Mesenteric fat pad (tissue), 1 donor: ENCODE data around the gene APMAP. TPM values are rescaled to one million over a fixed set of nuclear protein-coding genes. Genes with fewer than 3 reads are reported as not detected.

Source experiments
- DNase-seq: peaks from one replicate; pipeline ENCODE4 v3.0.0-alpha.2; 2020; ENCODE audit warnings: low spot score
- total RNA-seq: library from RNA; stranded (reverse); fragmentation: NEBNext Ultra II Directional; extraction: Animal tissue kit (Norgen Biotek cat#: 25700); gene quantifications from one replicate; pipeline ENCODE4 v1.2.1, GENCODE V29; 2021
- donor health status: DM: yes; HTN: yes; CAD: no.

The APMAP gene
- total RNA-seq, 1 donor from 2014 or later, result 166 TPM

DNA sequence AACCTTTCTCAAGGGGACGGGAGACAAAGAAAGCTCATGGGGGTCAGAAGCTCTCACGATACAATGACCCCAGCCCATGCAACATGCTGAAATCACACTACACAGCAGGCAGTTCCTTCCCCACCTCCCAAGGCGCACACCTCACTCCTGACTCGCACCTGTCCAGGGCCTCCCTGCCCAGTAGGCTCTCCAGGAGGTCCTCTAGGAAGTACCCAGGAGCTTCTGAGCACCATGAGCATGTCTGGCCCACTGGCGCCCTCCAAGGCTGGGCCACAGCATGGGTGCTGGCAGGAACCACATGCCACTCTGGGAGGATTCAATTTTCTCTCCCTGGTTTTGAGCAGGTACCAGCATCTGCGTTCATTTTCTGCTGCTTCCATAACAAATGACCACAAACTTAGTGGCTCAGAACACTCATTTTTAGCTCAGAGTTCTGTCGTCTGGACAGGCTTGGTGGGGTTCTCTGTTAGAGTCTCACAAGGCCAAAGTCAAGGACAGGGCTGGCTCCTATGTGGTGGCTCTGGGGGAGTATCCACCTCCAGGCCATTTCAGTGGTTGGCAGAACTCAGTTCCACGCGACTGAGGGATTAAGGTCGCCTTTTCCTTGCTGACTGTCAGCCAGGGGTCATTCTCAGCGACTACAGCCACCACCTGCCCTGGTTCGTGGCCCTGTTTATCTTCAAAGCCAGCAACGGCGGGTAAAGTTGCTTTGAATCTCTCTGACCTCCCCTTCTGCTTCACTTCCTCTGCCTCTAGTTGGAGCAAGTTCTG, 32.7 kb upstream of the APMAP start:
- DNase-seq, result peak; percentile 45

DNA sequence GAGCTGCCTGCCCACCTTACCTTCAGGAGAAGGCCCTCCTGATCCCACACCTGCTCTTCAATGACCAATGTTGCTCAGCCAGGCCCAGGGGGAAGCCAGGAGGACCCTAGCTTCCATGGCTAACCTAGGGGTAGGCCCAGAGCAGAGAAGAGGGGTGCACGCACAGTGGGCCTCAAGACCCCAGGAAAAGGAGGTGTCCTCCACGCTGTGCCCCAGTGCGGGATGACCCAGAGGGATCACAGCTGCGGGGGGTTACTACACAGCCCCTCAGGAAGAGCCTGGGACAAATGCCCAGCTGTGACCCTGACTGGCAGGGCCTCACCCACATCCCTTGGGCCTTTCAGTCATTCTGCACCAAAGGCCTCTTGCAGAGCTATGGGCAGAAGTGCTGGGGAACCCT, 31.6 kb upstream of the APMAP start:
- peak; percentile 47 for DNase-seq

- DNase-seq, result peak; percentile 75
Measured at GRCh38 chr20:25023356-25023755, 30.8 kb upstream of the APMAP start.

DNA sequence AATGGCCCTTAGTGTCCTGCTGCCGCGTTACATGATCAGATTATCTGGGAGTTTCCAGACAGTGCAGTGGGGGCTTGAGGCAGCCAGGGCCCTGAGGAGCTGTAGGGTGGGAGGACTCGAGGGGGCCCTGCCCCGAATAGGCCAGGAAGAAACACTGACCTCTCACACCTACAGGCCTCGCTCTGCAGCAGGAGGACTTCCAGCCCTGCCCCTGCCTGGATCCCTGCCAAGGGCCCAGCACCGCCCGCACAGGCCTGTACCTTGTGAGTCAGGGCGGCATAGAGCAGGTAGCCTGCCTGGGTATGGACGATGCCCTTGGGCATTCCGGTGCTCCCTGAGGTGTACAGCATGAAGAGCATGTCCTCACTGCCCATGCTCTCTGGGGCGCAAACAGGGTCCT, 30.1 kb upstream of the APMAP start:
- peak; percentile 90 for DNase-seq

GRCh38 chr20:25021336-25021735, 28.8 kb upstream of the APMAP start:
- DNase-seq, result peak; percentile 72

DNA sequence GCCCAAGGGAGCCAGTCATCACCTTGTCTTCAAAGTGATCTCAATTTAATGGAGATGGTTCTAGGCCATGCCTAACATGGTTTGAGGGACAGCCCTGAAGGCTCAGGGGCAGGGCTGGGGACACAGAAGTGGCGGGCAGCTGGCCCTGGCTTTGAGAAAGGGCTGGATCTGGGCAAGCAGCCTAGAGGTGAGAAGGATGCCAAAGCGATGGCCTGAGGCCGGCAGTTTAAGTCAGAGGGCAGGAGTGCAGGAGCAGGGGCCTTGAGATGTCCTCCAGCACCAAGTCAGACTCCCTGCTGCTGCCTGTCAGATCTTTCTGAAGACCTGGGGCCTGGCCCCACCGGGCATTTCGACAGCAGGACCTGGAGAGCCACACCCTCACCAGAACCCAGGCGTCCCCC, 28.4 kb upstream of the APMAP start:
- peak; percentile 69 for DNase-seq

DNA sequence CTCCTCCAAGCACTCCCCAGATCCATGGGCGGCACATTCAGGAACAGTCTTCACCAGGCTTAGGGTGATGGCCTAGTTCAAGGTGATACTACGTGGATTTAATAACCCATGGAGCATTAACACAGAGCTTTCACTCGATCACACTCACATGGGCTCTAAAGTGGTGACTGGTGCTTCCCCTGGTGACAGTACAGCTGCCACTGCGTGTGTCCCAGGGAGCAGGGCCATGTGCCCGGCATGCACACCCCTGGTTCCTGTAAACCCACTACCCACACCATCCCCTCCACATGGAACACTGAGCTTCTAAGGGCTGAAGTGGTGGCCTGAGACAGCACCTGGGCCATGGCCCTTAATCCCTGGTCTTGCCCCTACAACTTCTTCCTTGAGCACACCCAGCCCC, 27.8 kb upstream of the APMAP start:
- peak; percentile 41 for DNase-seq

DNA sequence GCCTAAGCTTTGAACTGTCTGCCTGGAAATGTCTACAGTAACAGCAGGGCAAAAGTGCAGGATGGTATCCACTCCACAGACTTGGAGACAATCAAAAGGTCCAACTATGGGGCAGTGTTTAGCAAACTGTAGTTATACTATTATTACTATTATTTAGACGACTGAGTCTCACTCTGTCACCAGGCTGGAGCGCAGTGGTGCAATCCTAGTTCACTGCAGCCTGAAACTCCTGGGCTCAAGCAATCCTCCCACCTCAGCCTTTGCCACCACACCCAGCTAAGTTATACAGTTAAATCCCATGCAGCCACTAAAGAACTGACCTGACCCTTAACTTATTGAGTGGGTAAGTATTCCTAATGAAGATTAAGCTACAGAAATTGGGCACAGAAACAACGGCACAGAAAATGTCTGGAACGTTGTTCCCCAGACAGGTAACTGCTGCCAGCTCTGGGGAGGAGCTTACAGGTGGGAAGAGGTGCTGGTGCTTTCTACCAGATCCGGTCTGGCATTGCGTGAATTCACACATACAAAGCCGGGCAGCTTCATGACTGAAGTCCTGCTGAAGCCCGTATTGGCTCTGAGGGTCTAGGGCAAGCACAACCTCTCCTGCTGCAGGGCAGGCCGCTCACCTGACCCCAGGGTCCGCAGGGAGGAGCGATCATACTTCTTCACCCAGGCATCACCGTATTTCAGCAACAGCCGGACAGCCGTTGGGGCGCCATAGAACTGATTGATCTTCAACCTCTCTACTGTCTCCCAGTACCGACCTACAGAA, 27.0 kb upstream of the APMAP start:
- DNase-seq, result peak; percentile 77

DNA sequence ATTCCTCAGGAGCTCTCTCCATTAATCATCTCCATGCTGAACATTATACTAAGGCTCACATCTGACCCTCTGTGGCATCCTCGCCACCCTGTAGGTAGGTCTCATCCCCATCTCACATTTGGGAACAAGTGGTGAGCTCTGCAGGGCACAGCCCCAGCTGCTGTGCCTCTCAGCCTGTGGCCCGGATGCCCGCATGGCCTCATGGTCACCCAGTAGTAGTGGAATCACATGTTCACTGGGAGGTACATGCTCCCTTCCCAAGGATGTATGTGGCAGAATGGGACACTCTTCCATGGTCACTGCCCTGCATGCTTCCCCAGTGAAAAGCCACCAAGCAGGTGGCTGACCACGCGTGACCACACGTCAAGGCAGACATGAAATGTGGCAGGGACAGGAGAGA, 26.3 kb upstream of the APMAP start:
- peak; percentile 83 for DNase-seq

DNA sequence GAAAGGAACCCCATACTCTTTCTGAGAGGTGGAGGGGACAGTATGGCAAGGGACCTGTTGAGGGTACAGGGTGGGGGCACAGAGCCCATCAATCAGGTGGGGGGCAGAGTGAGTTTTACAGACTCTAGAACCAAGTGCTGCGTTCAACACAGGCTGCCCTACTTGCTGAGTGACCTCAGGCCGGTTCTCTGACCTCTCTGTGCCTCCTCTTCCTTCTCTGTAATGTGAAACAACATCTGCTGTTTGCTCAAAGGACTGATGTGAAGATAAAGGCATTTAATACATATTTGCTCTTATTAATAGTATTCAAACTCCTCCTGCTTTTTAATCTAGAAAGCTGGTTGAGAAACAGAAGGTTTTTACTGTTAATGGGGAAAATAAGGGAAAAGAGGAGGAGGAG, 25.9 kb upstream of the APMAP start:
- DNase-seq, result peak; percentile 9

GRCh38 chr20:25017257-25017803, 24.8 kb upstream of the APMAP start:
- peak; percentile 87 for DNase-seq

DNA sequence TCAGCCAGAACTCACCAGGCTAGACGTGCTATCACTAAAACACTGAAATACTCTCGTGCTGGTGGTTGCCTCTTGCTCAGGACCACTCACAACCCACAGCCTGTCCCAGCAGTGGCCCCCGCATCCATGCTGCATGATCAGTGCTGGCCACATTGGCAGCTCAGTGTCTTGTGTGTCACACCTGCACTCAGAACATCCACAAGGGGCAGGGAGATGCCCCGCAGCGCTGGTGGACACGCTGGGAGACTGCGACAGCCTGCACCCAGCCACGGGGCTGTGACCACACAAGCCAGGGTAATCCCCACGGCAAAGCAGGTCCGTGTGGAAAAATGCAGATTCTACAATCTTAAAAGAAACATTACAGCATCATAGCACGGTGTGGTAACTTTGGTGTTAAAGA, 23.9 kb upstream of the APMAP start:
- DNase-seq, result peak; percentile 81

DNA sequence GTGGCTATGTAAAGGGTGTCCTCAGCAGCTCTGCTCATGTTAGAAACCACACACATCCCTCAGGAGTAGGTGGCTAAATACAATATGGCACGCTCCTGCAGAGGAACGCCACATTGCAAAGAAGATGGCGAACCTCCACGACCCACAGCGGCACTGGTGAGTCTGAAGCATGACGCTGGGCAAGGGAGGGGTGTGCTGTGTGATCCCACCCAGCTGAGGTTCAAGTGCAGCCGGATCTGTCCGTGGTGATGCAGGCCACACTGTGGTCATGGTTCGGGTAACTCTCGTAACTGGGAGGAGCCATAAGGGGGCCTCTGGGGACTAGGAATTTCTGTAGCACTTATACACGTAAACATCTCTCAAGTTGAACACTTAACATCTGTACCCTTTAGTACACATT, 23.4 kb upstream of the APMAP start:
- peak; percentile 81 for DNase-seq

DNA sequence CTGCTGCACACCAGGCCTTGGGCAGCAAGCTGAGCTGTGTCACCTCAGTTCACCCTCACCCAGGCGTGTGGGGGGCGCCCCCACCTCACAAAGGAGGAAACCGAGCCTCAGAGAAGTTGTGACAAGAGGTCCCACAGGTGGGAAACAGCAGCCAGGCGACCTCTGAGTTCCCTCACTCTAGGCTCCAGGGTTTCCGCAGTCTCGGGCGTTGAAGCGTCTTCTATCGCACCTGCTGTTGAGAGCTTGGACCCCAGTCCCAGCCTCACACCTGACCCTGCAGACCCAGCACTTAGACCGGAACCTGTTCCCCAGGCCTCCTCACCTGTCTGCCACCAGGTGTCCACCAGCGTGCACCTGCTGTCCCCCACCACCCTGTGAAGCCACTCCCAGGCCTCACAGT, 22.3 kb upstream of the APMAP start:
- DNase-seq, result peak; percentile 87

DNA sequence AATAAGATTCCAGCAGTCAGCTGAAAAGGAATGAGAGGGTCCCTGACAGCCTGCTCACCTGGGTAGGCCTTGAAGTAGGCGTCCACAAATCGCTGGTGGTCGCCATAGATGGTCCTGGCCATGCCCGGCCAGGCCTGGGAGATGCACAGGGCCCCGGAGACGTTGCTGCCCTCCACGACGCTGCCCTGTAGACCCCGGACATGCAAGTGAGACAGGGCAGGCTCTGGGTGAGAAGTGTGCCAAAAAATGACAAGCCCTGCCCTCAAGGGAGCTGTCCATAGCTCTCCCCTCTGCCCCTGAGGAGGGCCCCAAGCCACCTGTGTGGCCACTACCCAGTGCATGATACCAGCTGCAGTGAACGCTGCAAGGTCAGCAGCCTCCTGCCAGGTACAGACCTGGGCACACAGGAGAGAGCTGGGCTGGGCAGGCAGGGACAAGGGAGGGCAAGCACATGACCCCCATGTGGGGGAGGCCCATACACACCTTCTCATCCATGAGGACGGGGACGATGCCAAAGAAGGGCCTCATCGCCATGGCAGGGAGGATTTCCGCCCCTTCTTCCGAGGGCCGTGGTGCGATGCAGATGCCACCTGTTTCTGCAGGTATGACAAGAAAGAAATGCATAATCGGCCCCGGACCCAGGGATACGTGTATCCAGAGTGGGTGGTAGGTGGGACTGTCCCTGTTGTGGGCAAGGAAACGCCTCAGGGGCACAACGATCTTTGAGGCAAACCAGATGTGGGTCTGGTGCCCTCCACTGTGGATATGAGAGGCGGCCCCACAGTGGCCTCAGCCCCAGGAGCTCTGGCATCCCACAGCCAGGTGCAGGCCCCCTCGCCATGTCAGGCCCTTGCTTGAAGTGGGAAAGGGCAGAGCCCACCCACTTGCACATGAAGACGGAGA, 21.2 kb upstream of the APMAP start:
- peak; percentile 85 for DNase-seq

DNA sequence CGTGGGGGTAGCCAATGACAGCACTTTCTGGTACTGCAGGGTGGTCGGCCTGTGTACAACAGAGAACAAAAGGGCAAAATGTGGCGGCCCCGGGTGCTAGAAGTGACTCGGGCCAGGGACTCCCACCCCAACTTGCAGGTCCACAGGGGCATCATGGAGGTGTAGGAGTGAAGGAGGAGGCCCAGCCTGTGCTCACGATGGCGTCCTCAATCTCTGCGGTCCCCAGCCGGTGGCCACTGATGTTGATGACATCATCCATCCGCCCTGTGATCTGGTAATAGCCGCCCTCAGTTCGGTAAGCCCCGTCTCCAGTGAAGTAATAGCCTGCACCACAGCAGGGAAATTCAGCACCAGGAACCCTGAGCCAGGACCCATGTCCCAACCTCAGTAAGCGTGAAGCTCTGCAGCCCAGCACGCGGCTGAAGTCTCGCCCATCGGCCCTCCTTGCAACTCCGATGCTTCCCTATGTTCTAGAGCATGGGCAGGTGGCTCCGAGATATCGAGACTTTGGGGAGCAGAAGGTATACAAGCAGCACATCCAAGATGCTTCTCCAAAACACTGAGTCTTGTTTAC, 20.2 kb upstream of the APMAP start:
- peak; percentile 76 for DNase-seq

DNA sequence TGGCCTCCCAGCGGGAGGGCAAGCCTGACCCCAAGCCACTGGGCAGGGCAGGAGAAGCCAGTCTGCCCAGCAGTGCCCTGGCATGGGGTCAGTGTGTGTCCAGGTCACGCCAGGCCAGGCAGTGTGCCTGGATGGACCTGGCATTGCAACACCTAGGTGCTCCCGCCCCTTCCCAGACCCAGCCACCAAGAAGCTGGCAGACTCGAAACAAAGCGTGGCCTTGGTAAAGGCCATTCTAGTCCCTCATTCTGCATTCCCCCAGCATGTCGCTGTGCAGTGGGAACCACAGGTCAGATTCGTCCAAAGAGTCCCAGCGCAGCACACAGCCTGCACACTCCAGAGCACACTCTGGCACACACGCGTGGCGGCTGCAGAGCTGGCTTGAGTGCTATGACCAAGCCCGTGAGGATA, 19.3 kb upstream of the APMAP start:
- DNase-seq, result peak; percentile 64

DNA sequence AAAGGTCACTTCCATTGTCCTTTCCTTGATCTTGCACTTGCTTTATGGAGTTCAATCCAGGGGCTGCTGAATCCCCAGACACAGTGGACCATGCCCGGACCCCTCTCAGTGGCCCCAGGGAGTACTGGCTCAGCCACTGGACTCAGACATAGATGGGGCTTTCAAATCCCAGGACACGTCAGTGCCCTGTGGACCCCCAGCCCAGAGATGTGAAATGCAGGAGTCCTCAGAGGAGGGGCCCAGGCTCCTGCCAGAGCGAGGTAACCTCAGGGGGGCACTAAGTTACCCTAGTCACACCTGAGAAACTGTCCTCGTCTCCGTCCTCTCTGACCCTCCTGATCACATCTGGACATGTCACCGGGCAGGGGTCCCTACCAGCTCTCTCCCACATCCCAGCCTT, 18.7 kb upstream of the APMAP start:
- peak; percentile 80 for DNase-seq

- DNase-seq, result peak; percentile 55
Measured at GRCh38 chr20:25009218-25010145, 16.9 kb upstream of the APMAP start.
